IMR-90 (cell line): ENCODE data around the gene PIP5K1B. TPM values are rescaled to one million over a fixed set of nuclear protein-coding genes. Genes with fewer than 3 reads are reported as not detected.

Experiments
- ATAC-seq: fragments of 200-7000 bp; cut with Tn5 transposase; 2 replicates; pipeline ENCODE4 v1.9.1; 2020; ENCODE audit warnings: low read depth, mild to moderate bottlenecking, moderate library complexity
- BruUV-seq: library from RNA; stranded (reverse); fragments of 400-500 nt; replicated peaks from 2 replicates; lab custom pipeline; 2021; lab: Mats Ljungman, UMichigan
- CTCF ChIA-PET: fragments of 300-600 bp; formaldehyde crosslinking; extraction: SDS; loops from one replicate; lab custom pipeline; 2021; ENCODE audit warnings: antibody characterized with exemption; lab: Yijun Ruan, JAX
- POLR2A ChIA-PET: fragments of 300-600 bp; sonication (Branson Sonifier 250); formaldehyde crosslinking; loops from one replicate; lab custom pipeline; 2022; ENCODE audit warnings: antibody characterized with exemption; ENCODE audit not compliant: unreplicated experiment; lab: Charles Lee
- DNase-seq: peaks from one replicate; pipeline ENCODE4 v3.0.0; 2013
- H2AFZ ChIP-seq: replicated peaks from 2 replicates; pipeline ENCODE3; 2013; ENCODE audit warnings: low read length, mild to moderate bottlenecking; ENCODE audit not compliant: poor library complexity
- H2AK5ac ChIP-seq: 2 replicates; pipeline ENCODE4 v1.6.1; 2013; ENCODE audit warnings: low read depth, low read length, inconsistent platforms
- H2AK9ac ChIP-seq: replicated peaks from 2 replicates; pipeline ENCODE3; 2013; ENCODE audit warnings: mild to moderate bottlenecking, low read depth, low read length, moderate library complexity; ENCODE audit not compliant: poor library complexity
- H2BK120ac ChIP-seq: 2 replicates; pipeline ENCODE4 v1.6.1; 2013; ENCODE audit warnings: low read depth, low read length, inconsistent platforms
- H2BK15ac ChIP-seq: 3 replicates; pipeline ENCODE4 v1.6.1; 2013; ENCODE audit warnings: low read depth, low read length, inconsistent platforms
- H2BK20ac ChIP-seq: 2 replicates; pipeline ENCODE4 v1.6.1; 2013; ENCODE audit warnings: low read depth, mild to moderate bottlenecking, inconsistent platforms, low read length, moderate library complexity
- H2BK5ac ChIP-seq: 2 replicates; pipeline ENCODE4 v1.6.1; 2013; ENCODE audit warnings: mild to moderate bottlenecking, low read depth, low read length, inconsistent platforms; ENCODE audit not compliant: poor library complexity, severe bottlenecking
- H3K14ac ChIP-seq: replicated peaks from 2 replicates; pipeline ENCODE4 v1.6.1; 2013; ENCODE audit warnings: low read depth, low read length, inconsistent platforms
- H3K18ac ChIP-seq: 2 replicates; pipeline ENCODE4 v1.6.1; 2013; ENCODE audit warnings: low read depth, low read length, control low read depth
- H3K23ac ChIP-seq: 2 replicates; pipeline ENCODE4 v1.6.1; 2013; ENCODE audit warnings: low read depth, low read length, inconsistent platforms
- H3K27ac ChIP-seq: 2 replicates; pipeline ENCODE4 v1.5.1; 2013; ENCODE audit warnings: mild to moderate bottlenecking, control low read depth, low read length; ENCODE audit not compliant: insufficient read depth
- H3K27me3 ChIP-seq: 2 replicates; pipeline ENCODE4 v1.6.1; 2013; ENCODE audit warnings: low read length; ENCODE audit not compliant: control insufficient read depth, insufficient read depth
- H3K36me3 ChIP-seq: 2 replicates; pipeline ENCODE4 v1.6.1; 2013; ENCODE audit warnings: low read length, mixed read lengths; ENCODE audit not compliant: control insufficient read depth, insufficient read depth
- H3K4ac ChIP-seq: 2 replicates; pipeline ENCODE4 v1.6.1; 2013; ENCODE audit warnings: low read depth, low read length, inconsistent platforms
- H3K4me1 ChIP-seq: 2 replicates; pipeline ENCODE4 v1.6.1; 2013; ENCODE audit warnings: low read length, mixed read lengths; ENCODE audit not compliant: control insufficient read depth, insufficient read depth
- H3K4me2 ChIP-seq: 2 replicates; pipeline ENCODE4 v1.6.1; 2013; ENCODE audit warnings: low read depth, mild to moderate bottlenecking, control low read depth, low read length, moderate library complexity
- H3K4me3 ChIP-seq: 2 replicates; pipeline ENCODE4 v1.5.1; 2013; ENCODE audit warnings: low read depth, mild to moderate bottlenecking, control low read depth, low read length, moderate library complexity; ENCODE audit not compliant: insufficient read depth
- H3K56ac ChIP-seq: 2 replicates; pipeline ENCODE4 v1.6.1; 2013; ENCODE audit warnings: low read length, inconsistent platforms; ENCODE audit not compliant: insufficient read depth; ENCODE audit errors: extremely low read depth
- H3K79me1 ChIP-seq, 2 experiments: 2 replicates each; pipeline ENCODE4 v1.6.1; 2013; ENCODE audit warnings: low read length in 2 of 2, inconsistent platforms in 1 of 2, low read depth in 1 of 2
- H3K9ac ChIP-seq: 2 replicates; pipeline ENCODE4 v1.6.1; 2013; ENCODE audit warnings: low read depth, low read length, control low read depth
- H3K9me1 ChIP-seq: 2 replicates; pipeline ENCODE4 v1.6.1; 2013; ENCODE audit warnings: low read length, inconsistent platforms; ENCODE audit not compliant: insufficient read depth
- H3K9me3 ChIP-seq: 2 replicates; pipeline ENCODE4 v1.6.1; 2013; ENCODE audit warnings: low read length; ENCODE audit not compliant: control insufficient read depth, insufficient read depth
- H4K20me1 ChIP-seq: 2 replicates; pipeline ENCODE4 v1.6.1; 2013; ENCODE audit warnings: low read length, inconsistent platforms; ENCODE audit not compliant: insufficient read depth
- H4K5ac ChIP-seq: 2 replicates; pipeline ENCODE4 v1.6.1; 2013; ENCODE audit warnings: mild to moderate bottlenecking, low read depth, low read length, control low read depth
- H4K8ac ChIP-seq, 2 experiments: 2 replicates each; pipeline ENCODE4 v1.6.1; 2013; ENCODE audit warnings: low read depth in 2 of 2, low read length in 2 of 2, control low read depth in 1 of 2, inconsistent platforms in 1 of 2
- H4K91ac ChIP-seq: 2 replicates; pipeline ENCODE4 v1.6.1; 2013; ENCODE audit warnings: low read depth, low read length, inconsistent platforms; ENCODE audit not compliant: insufficient read depth
- BHLHE40 ChIP-seq: fragments of 150-350 bp; IDR thresholded peaks from 2 replicates; pipeline ENCODE4 v1.6.1; 2016; ENCODE audit warnings: mild to moderate bottlenecking, low read depth, low read length
- CEBPB ChIP-seq: IDR thresholded peaks from 2 replicates; pipeline ENCODE4 v1.6.1; 2012; ENCODE audit warnings: low read depth, low read length, improper control_type of control experiment
- CHD1 ChIP-seq: IDR thresholded peaks from 2 replicates; pipeline ENCODE4 v1.6.1; 2012; ENCODE audit warnings: low read depth, low read length, improper control_type of control experiment
- FOS ChIP-seq: fragments of 150-350 bp; IDR thresholded peaks from 2 replicates; pipeline ENCODE4 v1.6.1; 2016; ENCODE audit warnings: low read depth, low read length
- MAFK ChIP-seq: IDR thresholded peaks from 2 replicates; pipeline ENCODE4 v1.6.1; 2012; ENCODE audit warnings: low read depth, low read length, improper control_type of control experiment
- MAZ ChIP-seq: IDR thresholded peaks from 2 replicates; pipeline ENCODE4 v1.6.1; 2012; ENCODE audit warnings: low read depth, mild to moderate bottlenecking, low read length, improper control_type of control experiment, moderate library complexity, borderline replicate concordance
- MXI1 ChIP-seq: IDR thresholded peaks from 2 replicates; pipeline ENCODE4 v1.6.1; 2012; ENCODE audit warnings: low read depth, mild to moderate bottlenecking, low read length, moderate library complexity, borderline replicate concordance
- NFE2L2 ChIP-seq: fragments of 150-350 bp; IDR thresholded peaks from 2 replicates; pipeline ENCODE4 v1.6.1; 2016; ENCODE audit warnings: low read depth, mild to moderate bottlenecking, low read length
- POLR2A ChIP-seq: IDR thresholded peaks from 2 replicates; pipeline ENCODE4 v1.6.1; 2012; ENCODE audit warnings: mild to moderate bottlenecking, low read depth, low read length
- RAD21 ChIP-seq: IDR thresholded peaks from 2 replicates; pipeline ENCODE4 v1.6.1; 2012; ENCODE audit warnings: low read length, improper control_type of control experiment
- RCOR1 ChIP-seq: IDR thresholded peaks from 2 replicates; pipeline ENCODE4 v1.6.1; 2012; ENCODE audit warnings: mild to moderate bottlenecking, low read length, improper control_type of control experiment; ENCODE audit not compliant: insufficient replicate concordance
- RFX5 ChIP-seq: IDR thresholded peaks from 2 replicates; pipeline ENCODE4 v1.8.0; 2012; ENCODE audit warnings: low read depth, mild to moderate bottlenecking, low read length, moderate library complexity
- SMC3 ChIP-seq: fragments of 150-350 bp; IDR thresholded peaks from 2 replicates; pipeline ENCODE4 v1.6.1; 2016; ENCODE audit warnings: low read depth, mild to moderate bottlenecking, antibody characterized with exemption, low read length, moderate library complexity
- USF2 ChIP-seq: fragments of 150-350 bp; IDR thresholded peaks from 2 replicates; pipeline ENCODE4 v1.6.1; 2017; ENCODE audit warnings: mild to moderate bottlenecking, antibody characterized with exemption, low read length, low read depth
- WGBS, 2 experiments: methylation state at CpG; one replicate each; pipeline versions ENCODE4 v1.1.5 to v1.1.7; 2013; ENCODE audit warnings: missing lambda C conversion rate in 2 of 2; ENCODE audit not compliant: insufficient read length in 1 of 2; ENCODE audit errors: extremely low coverage in 2 of 2; 5-methylcytosine and 5-hydroxymethylcytosine counted together
- dilution Hi-C: fragments of 300-500 bp; cut with HindIII; formaldehyde crosslinking; loops from one replicate; pipeline ENCODE4 v1.14.3; 2018; ENCODE audit warnings: low sequenced_read_pairs; ENCODE audit not compliant: unreplicated experiment
- in situ Hi-C: fragments of 300-500 bp; cut with MboI; formaldehyde crosslinking; loops from 3 replicates; pipeline ENCODE4 v1.14.3; 2019; ENCODE audit warnings: low sequenced_read_pairs, inconsistent platforms, mixed read lengths
- intact Hi-C: fragments of 100-400 bp; cut with micrococcal nuclease; formaldehyde crosslinking; loops from 2 replicates; pipeline ENCODE4 v1.10.0; 2022
- polyA plus RNA-seq, 3 experiments: library from polyadenylated mRNA; depleted of rRNA; stranded (reverse); fragments of >200 nt; gene quantifications; 2 replicates each; pipeline ENCODE4 v1.2.3, GENCODE V29; 2012; ENCODE audit warnings: low replicate concordance in 1 of 3
- total RNA-seq: library from RNA; depleted of rRNA; stranded (reverse); fragments of >200 nt; gene quantifications from 2 replicates; pipeline ENCODE4 v1.2.3, GENCODE V29; 2012
- TF ChIP-seq, protein P1 (sequence below): fragments of 150-350 bp; IDR thresholded peaks from 2 replicates; pipeline ENCODE4 v1.6.1; 2016; ENCODE audit warnings: low read depth, mild to moderate bottlenecking, low read length, moderate library complexity, borderline replicate concordance
- TF ChIP-seq, protein P2 (sequence below): conservative IDR thresholded peaks from 2 replicates; pipeline ENCODE4 v1.5.1; 2012; ENCODE audit warnings: mild to moderate bottlenecking, low read depth, low read length, improper control_type of control experiment

The PIP5K1B gene
- total and polyA plus RNA-seq, 2 of the 4 experiments (the other 2 are of a cell fraction), result not detected

- Histone ChIP-seq H4K91ac (no peak overlapping the region), H3K9me1 (no peaks in the 10 kb centered on the region), H3K9me3 (no peaks in the 10 kb centered on the region), H4K20me1 (no peaks in the 10 kb centered on the region), H2BK120ac (no peak overlapping the region), H3K4me1 (no peaks in the 10 kb centered on the region; the same call in 1 of the 2 replicates), H3K4ac (no peak overlapping the region), H2BK20ac (no peak overlapping the region), H2AFZ (no peak overlapping the region), H3K36me3 (no peaks in the 10 kb centered on the region), H3K18ac (no peak overlapping the region), H2AK5ac (no peak overlapping the region), H3K79me1 (no peaks in the 10 kb centered on the region), H3K9ac (no peak overlapping the region), H3K27ac (no peak overlapping the region), H3K56ac (no peak overlapping the region), H4K5ac (no peak overlapping the region), H3K14ac (no peak overlapping the region), H3K4me3 (no peak overlapping the region), H4K8ac (no peak overlapping the region), H2BK5ac (no peak overlapping the region), H3K23ac (no peak overlapping the region), H2AK9ac (no peak overlapping the region), H2BK15ac (no peak overlapping the region), H3K27me3 (no peaks in the 10 kb centered on the region; the same call in 1 of the 2 replicates), H3K4me2 (no peak overlapping the region)
- ChIA-PET POLR2A (no interaction called here), CTCF (no interaction called here)
- in situ Hi-C loops (no loop called here), dilution Hi-C loops (no loop called here), intact Hi-C loops (no loop called here)
- DNase-seq (no peak), ATAC-seq (no peak)
- BruUV-seq, result no TSS peak
- no CpG with 5 or more reads among the region's 1 CpG for WGBS, 2 experiments
- TF ChIP-seq, protein P1, sequence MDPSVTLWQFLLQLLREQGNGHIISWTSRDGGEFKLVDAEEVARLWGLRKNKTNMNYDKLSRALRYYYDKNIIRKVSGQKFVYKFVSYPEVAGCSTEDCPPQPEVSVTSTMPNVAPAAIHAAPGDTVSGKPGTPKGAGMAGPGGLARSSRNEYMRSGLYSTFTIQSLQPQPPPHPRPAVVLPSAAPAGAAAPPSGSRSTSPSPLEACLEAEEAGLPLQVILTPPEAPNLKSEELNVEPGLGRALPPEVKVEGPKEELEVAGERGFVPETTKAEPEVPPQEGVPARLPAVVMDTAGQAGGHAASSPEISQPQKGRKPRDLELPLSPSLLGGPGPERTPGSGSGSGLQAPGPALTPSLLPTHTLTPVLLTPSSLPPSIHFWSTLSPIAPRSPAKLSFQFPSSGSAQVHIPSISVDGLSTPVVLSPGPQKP, result no peak
- TF ChIP-seq RAD21 (no peak), BHLHE40 (no peak), MAZ (no peak), CEBPB (no peak), RCOR1 (no peak), FOS (no peak), NFE2L2 (no peak), CHD1 (no peak), MXI1 (no peak), USF2 (no peak), MAFK (no peak), RFX5 (no peak), SMC3 (no peak), POLR2A (no peak)
- TF ChIP-seq, protein P2, sequence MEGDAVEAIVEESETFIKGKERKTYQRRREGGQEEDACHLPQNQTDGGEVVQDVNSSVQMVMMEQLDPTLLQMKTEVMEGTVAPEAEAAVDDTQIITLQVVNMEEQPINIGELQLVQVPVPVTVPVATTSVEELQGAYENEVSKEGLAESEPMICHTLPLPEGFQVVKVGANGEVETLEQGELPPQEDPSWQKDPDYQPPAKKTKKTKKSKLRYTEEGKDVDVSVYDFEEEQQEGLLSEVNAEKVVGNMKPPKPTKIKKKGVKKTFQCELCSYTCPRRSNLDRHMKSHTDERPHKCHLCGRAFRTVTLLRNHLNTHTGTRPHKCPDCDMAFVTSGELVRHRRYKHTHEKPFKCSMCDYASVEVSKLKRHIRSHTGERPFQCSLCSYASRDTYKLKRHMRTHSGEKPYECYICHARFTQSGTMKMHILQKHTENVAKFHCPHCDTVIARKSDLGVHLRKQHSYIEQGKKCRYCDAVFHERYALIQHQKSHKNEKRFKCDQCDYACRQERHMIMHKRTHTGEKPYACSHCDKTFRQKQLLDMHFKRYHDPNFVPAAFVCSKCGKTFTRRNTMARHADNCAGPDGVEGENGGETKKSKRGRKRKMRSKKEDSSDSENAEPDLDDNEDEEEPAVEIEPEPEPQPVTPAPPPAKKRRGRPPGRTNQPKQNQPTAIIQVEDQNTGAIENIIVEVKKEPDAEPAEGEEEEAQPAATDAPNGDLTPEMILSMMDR, result no peak
Observed at GRCh38 chr9:68966496-68966944, 261.5 kb downstream of the PIP5K1B start.
